GM08714 (cell line): ENCODE data around the gene CHMP1A.
A peak's percentile ranks its signal among the peaks of the same experiment; 100 is the strongest.
"Not testable (repeated sequence)": the region's sequence is repeated elsewhere in the genome, so short reads cannot be mapped to it uniquely, and the experiment has no call there.

Experiments
- H3K4me3 ChIP-seq: fragments of 200-500 bp; sonication (Bioruptor generic); 2 replicates; pipeline ENCODE4 v1.5.1; 2014; ENCODE audit warnings: mild to moderate bottlenecking, low read length, inconsistent platforms
- ZNF274 ChIP-seq: IDR thresholded peaks from 2 replicates; pipeline ENCODE4 v1.6.1; 2012; ENCODE audit warnings: mild to moderate bottlenecking, low read depth, low read length

CHMP1A gene

GRCh38 chr16:89695875-89696669 lies 38.6 kb upstream of the CHMP1A start:
- H3K4me3 ChIP-seq: no peak overlapping the region
- no peak for TF ChIP-seq ZNF274

GRCh38 chr16:89695086-89695874 lies 37.8 kb upstream of the CHMP1A start:
- H3K4me3 ChIP-seq: no peak overlapping the region
- TF ChIP-seq ZNF274: no peak

GRCh38 chr16:89694784-89695085 lies 37.2 kb upstream of the CHMP1A start:
- not testable (repeated sequence) for H3K4me3 ChIP-seq

- no peak for TF ChIP-seq ZNF274
- H3K4me3 ChIP-seq: no peak overlapping the region
Observed at GRCh38 chr16:89693931-89694783, 36.6 kb upstream of the CHMP1A start.

- H3K4me3 ChIP-seq: no peak overlapping the region
- TF ChIP-seq ZNF274: no peak
Observed at GRCh38 chr16:89693289-89693731, 35.8 kb upstream of the CHMP1A start.

- H3K4me3 ChIP-seq: no peak overlapping the region
- TF ChIP-seq ZNF274: no peak
Observed at GRCh38 chr16:89691986-89692569, 34.6 kb upstream of the CHMP1A start.

GRCh38 chr16:89691231-89691985 lies 33.9 kb upstream of the CHMP1A start:
- no peak overlapping the region for H3K4me3 ChIP-seq
- TF ChIP-seq ZNF274: no peak

GRCh38 chr16:89690392-89690901 lies 32.9 kb upstream of the CHMP1A start:
- no peak for TF ChIP-seq ZNF274
- H3K4me3 ChIP-seq: no peak overlapping the region

GRCh38 chr16:89689621-89690020 lies 32.1 kb upstream of the CHMP1A start:
- not testable (repeated sequence) for H3K4me3 ChIP-seq

- no peak overlapping the region for H3K4me3 ChIP-seq
- TF ChIP-seq ZNF274: no peak
Observed at GRCh38 chr16:89689142-89689541, 31.6 kb upstream of the CHMP1A start.

GRCh38 chr16:89688395-89688794 lies 30.9 kb upstream of the CHMP1A start:
- H3K4me3 ChIP-seq: no peak overlapping the region
- no peak for TF ChIP-seq ZNF274

GRCh38 chr16:89687092-89687940 lies 29.8 kb upstream of the CHMP1A start:
- no peak for TF ChIP-seq ZNF274

More at GRCh38 chr16:89687092-89687940, 29.8 kb upstream of the CHMP1A start:
- H3K4me3 ChIP-seq: peak overlapping the region; percentile 66
